Measurements from ENCODE around the gene CHD8.

The CHD8 gene

DNA sequence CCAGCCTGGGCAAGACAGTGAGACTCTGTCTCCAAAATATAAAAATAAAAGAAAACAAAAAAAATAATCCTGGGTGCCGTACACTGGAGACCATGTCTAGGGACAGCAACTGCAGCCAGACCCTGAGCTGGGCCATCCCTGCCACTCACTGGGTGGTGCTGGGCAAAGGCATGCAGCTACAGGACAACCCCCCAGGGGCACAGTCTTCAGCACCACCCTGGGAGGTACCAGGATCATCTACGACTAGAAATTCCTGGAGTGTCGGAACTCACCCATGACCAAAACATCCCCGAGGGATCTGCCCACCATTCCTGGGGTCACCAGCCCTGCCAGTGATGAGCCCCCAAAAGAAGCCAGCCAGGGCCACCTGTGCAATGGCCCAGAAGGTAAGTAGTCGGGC lies 36.4 kb downstream of the CHD8 start:
- H3K4me3 ChIP-seq (ENCODE audit: low read depth, low read length): no peak overlapping the region
- ChIA-PET CTCF (no interaction called here), POLR2A (no interaction called here)
- TF ChIP-seq, protein P1, sequence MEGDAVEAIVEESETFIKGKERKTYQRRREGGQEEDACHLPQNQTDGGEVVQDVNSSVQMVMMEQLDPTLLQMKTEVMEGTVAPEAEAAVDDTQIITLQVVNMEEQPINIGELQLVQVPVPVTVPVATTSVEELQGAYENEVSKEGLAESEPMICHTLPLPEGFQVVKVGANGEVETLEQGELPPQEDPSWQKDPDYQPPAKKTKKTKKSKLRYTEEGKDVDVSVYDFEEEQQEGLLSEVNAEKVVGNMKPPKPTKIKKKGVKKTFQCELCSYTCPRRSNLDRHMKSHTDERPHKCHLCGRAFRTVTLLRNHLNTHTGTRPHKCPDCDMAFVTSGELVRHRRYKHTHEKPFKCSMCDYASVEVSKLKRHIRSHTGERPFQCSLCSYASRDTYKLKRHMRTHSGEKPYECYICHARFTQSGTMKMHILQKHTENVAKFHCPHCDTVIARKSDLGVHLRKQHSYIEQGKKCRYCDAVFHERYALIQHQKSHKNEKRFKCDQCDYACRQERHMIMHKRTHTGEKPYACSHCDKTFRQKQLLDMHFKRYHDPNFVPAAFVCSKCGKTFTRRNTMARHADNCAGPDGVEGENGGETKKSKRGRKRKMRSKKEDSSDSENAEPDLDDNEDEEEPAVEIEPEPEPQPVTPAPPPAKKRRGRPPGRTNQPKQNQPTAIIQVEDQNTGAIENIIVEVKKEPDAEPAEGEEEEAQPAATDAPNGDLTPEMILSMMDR (IDR thresholded peaks at IDR 0.05; ENCODE audit: insufficient read depth, low read length, missing control alignments): no peak
- DNase-seq (ENCODE audit: low read depth, low spot score): no peak

DNA sequence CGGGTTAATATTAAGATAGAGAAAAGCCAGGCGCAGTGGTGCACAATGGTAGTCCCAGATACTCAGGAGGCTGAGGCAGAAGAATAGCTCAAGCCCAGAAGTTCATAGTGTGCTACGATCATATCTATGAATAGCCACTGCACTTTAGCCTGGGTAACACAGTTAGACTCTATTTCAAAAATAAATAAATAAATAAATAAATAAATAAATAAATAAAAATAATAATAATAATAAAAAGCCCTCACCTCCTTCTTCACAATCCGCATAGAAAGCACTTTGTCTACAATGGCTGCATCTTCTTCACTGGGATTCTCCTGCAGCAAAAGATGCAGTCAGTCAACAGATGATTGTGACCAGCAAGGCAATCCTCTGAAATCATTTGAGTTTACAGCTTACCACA lies 40.6 kb downstream of the CHD8 start:
- TF ChIP-seq, protein P1 (IDR thresholded peaks at IDR 0.05; ENCODE audit: insufficient read depth, low read length, missing control alignments): no peak
- ChIA-PET POLR2A (no interaction called here), CTCF (interaction anchor here (1.4 kb wide), 1 partner anchor 141 kb away, joined by 3 read pairs; no protein-coding TSS in a partner anchor)
- no peak for DNase-seq (ENCODE audit: low read depth, low spot score)
- no peak overlapping the region for H3K4me3 ChIP-seq (ENCODE audit: low read depth, low read length)

DNA sequence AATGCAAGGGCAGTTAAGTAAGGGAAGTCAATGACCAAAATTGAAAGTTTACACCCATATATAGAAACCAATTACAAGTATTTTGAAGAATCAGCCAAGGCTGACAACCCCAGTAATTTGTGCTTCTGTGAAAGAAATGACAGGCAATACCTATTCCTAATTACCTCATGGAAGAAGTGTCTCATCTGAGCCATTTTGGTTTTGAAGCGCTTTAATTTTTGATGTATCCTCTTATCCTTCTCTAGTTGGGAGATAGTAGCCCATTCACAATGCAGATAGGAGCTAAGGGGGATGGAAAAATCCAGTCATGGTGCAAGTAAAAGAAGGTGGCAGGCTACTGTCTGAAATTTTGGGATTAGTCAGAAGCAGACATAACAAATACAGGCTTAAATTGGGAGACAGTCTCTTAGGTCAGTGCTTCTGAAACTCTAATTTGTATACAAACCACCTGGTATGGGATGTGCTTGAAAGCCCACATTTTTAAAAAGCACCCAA lies 41.7 kb downstream of the CHD8 start:
- no peak overlapping the region for H3K4me3 ChIP-seq (ENCODE audit: low read depth, low read length)
- ChIA-PET POLR2A (no interaction called here), CTCF (no interaction called here)
- TF ChIP-seq, protein P1 (IDR thresholded peaks at IDR 0.05; ENCODE audit: insufficient read depth, low read length, missing control alignments): no peak
- DNase-seq (ENCODE audit: low read depth, low spot score): no peak

DNA sequence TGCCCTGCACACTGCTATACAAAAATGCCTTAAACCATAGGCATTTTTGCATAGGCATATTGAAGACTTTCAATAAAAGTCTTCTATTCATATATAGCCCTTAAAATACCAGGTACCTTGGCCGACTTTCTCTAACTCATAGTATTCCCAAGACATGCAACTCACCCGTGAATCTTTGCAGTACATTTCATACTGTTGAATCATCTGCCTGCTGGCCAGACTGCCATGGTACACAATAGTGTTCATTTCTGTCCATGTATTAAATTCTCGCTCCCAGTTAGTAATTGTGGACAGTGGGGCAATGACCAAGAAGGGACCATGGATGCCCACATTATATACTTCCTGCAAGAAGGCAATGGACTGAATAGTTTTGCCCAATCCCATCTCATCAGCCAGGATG lies 47.8 kb downstream of the CHD8 start:
- ChIA-PET CTCF (interaction anchor here (1.8 kb wide), 1 partner anchor 15 kb away, joined by 7 read pairs; no protein-coding TSS in a partner anchor), POLR2A (no interaction called here)
- DNase-seq (ENCODE audit: low read depth, low spot score): no peak
- TF ChIP-seq, protein P1 (IDR thresholded peaks at IDR 0.05; ENCODE audit: insufficient read depth, low read length, missing control alignments): no peak
- no peak overlapping the region for H3K4me3 ChIP-seq (ENCODE audit: low read depth, low read length)

DNA sequence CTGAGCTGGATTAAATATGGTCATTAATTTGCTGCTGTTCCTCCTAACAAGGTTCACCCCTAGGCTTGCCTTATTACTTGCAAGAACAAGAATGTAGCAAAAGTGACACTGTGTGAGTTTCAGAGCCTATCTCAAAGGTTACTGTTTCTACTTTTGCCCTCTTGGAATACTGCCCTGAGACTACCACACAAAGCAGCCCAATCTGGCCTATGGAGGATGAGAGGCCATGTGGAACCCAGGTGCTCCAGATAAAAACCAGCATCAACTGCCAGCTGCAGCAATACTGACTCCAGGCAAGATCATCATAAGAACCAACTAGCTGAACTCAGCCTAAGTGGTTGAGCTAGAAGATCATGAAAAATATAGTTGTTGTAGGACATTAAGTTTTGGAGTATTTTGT lies 49.7 kb downstream of the CHD8 start:
- ChIA-PET CTCF (interaction anchor here (1.5 kb wide), 1 partner anchor 392 kb away, joined by 3 read pairs; no protein-coding TSS in a partner anchor), POLR2A (no interaction called here)
- no peak overlapping the region for H3K4me3 ChIP-seq (ENCODE audit: low read depth, low read length)
- DNase-seq (ENCODE audit: low read depth, low spot score): no peak
- TF ChIP-seq, protein P1 (IDR thresholded peaks at IDR 0.05; ENCODE audit: insufficient read depth, low read length, missing control alignments): no peak

DNA sequence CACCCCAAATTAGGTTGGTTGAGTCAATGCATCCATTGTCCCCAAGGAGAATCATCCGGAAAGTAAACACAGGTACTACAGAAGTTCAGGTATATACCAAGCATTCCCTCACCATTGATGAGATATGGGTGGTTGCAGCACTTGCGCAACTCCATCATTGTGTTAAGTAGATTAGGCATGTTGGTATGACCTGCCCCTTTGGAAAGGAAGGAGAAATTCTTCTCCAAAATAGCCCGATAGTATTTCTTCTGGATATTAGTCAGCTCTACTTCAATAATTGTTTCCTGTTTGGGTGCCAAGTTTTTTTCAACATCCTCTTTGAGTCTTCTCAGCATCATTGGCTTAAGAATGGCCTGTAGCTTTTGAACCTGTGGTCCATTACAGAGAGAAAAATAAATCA lies 50.8 kb downstream of the CHD8 start:
- ChIA-PET CTCF (no interaction called here), POLR2A (no interaction called here)
- DNase-seq (ENCODE audit: low read depth, low spot score): no peak
- TF ChIP-seq, protein P1 (IDR thresholded peaks at IDR 0.05; ENCODE audit: insufficient read depth, low read length, missing control alignments): no peak
- H3K4me3 ChIP-seq (ENCODE audit: low read depth, low read length): no peak overlapping the region

All from AG04449 (cell line).